Measurements from ENCODE around the gene EEF1AKMT3.

The EEF1AKMT3 gene

DNA sequence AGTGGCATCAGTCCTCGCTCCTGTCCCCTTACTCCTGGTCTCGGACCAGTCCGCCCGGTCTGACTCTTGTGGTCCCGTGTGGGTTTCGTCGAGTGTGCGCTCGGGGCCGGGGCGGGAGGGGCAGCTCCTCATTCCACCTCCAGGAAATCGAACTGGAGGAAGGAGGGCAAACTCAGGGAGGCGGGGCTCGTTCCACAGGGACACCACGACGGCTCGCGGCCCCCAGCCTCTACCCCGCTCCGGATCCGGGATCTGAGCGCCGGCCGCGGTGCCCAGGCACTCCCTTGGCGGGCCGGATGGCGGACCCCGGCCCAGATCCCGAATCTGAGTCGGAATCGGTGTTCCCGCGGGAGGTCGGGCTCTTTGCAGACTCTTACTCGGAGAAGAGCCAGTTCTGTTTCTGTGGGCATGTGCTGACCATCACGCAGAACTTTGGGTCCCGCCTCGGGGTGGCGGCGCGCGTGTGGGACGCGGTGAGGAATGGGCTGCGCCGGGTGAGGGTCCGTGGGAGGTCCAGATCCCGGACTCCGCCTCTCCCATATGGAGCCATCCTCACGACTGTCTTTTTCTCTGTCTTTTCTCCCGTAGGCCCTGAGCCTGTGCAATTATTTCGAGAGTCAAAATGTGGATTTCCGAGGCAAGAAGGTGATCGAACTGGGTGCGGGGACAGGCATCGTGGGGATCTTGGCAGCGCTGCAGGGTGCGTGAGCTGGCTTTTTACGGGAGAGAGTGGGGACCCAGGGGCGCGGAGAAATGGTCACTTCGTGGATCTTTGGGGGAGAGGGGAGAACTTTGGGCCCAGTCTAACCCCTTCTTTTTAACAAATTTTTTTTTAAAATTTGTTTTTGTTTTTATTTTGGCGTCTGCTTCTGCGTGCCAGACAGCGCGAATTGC lies at the start of gene EEF1AKMT3:
Gene EEF1AKMT3 (plus strand): TSS at position 186 of the 894 bp plus-strand sequence. CDS start 111 bp downstream, at position 297.
- FAIRE-seq: no peak

DNA sequence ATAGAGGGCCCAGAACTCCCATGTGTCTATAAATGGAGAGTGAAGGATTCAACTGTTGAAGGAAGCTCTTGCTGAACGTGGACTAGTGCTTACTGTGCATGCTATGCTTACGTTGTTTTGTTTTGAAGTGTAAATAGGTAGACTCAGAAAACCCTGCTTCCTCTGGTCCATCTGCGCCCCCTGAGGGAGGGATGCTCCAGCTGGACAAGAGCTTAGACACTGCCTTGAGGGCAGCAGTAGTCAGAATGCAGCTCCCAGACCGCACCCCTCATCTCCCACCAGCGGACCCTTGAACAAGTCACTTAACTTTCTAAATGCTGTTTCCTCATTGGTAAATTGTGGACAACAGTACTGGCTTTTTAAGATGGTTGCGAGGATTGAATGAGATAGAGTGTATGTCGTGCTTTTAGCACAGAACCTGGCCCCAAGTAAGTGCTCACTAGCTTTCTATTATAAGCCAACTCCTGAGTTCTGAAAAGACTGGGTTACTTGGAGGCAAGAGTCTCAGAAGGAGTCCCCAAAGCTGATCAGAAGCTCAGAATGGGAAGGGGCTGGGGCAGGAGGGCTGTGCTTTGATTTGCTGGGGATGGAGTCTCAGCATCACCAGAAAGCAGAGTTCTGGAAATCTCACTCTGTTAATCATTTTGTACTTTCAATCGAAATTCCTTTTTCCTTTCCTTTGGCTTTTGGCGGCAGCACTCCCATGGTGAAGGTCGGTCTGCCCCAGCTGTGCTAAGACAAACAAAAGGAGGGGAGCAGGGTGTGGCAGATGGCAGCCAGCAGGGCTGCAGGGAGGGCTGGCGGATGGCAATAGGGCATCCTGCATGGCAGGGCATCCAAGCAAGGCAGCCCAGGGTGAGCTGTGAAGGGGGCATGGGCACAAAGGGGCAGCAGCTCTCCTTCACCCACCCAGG lies 49.4 kb upstream of the EEF1AKMT3 start:
- FAIRE-seq: no peak

DNA sequence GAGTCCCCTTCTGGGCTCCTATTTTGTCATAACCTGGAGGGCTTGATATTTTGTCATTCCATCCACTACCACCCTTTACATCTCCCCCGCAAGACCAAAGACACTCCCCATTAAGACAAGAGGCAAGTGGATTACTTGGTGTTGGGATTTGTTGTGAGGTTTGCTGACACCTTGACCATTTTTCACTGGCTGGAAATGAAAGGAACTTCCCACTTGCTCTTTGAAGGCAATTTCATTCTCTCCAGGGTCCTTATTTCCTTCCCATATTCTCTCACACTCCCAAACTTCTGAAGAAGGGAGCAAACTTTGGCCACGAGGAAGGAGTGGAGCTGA lies 48.8 kb upstream of the EEF1AKMT3 start:
- FAIRE-seq: no peak

DNA sequence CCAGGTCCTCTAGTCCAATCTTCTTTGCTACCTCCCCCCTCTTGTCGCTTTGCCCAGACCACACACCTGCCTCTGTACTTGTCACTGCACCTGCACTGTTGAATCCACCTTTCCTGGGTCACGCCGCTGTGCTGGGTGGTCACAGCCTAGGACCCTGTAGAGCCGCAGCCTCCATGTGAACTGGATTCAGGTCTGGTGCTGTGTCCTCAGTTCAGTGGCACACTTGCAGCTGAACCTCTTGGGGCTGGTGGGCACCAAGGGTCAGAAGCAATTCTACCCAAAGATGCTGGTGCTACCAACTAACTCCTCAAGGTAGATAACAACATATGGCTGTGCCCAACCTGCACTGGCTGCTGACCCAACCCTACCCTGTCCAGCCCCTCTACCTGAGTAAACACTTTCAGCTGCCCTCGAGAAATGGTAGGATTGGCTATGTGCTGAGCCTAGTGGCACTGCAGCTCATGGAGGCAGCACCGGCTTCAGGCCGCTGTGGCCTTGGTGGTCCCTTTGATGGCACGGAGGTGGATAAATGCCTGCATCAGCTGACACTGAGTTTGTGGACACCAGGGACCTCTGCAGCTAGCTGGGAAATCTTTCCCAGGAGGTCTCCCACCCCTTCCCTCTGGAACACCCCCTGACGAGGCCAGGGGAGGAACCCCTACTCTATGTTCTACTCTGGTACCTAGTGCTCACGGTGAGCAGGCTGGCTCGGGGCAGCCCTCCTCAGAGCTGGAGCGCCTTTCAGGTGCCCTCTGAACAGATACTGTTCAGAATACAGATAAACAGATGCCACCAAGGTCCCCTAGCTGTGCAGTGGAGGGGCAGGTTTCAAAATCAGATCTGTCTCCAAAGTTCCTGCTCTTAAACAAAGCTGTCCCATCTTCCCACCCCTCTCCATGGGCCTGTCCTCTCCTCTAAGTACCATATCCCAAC lies 48.1 kb upstream of the EEF1AKMT3 start:
- FAIRE-seq: no peak

DNA sequence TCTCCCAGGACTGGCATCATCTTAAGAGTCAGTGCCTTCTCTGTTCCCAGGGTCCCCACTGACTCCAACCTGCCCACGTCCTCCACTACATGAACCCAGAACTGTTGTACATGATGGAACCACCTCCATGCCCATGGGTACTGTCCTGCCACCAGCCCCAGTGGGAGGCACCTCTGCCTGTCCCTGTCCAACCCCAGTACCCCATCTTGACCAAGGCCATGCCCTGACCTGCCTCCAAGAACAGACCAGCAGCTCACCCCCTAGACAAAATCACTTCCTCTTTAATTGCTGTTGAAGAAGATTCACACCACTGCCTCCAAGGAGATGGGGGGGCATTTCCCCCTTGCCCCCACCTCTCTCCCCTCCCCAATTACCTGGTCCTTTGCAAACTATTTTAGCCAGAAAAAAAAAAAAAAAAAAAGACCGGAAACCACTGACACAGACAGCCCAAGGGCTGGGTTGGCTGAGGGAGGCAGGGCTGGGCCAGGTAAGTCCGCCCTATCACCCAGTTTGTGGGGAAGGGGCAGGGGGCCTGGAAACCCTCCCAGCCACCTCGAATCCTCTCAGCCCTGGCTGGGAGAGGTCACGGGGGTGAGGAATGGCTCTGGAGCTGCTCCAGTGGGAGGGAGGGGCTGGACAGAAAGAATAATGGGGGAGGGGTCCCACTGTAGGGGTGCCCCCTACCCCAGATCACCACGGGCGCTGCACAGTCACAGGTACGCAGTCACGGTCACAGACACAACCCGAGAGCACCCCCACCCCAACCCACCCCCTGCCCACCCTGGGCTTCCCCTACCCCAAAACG lies 47.3 kb upstream of the EEF1AKMT3 start:
- no peak for FAIRE-seq

DNA sequence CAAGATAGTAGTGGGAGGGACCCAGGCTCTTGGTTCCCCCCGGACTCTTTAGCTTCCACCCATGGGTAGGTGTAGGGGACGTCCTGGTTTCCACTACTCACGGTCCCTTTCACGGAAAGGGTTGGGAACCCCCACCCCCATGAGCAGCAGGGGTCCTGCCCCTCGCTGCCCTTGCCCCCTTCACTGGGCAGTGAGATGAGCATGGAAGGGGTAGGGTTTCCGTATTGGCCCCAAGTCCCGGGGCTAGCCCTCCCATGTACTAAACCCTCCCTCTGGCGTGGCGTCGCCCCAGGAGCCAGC lies 46.6 kb upstream of the EEF1AKMT3 start:
- no peak for FAIRE-seq

DNA sequence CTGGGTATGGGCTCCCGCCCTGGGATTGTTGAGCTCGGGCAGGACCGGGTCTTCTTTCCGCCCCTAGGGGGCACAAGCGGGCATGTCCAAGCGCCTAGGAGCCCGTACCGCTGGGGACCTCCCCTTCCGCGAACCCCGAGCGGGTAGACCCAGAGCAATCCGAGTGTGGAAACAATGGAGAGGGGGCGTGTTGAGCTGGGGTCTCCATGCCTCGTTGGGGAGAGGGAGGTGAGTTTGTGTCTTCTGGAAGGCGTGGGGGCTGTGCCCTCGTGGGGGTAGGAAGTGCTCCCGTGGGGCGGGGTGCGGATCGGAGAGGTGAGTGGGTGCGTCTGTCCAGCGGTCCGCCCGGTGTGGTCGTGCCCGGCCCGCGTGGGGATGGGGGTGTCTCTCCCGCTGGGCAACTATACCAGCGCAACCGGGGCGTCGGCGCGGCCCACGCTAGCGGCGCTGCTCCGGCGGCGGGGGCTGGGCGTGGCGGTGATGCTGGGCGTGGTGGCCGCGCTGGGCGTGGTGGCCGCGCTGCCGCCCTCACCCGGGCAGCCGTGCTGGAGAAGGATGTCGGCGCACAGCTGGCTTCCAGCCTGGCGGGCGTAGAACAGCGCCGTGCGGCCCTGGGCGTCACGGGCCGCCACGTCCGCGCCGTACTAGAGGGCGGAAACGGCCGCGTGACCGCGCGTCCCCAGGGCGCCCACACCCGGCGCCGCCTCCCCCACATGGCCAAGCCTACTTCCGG lies 46.1 kb upstream of the EEF1AKMT3 start:
- no peak for FAIRE-seq

DNA sequence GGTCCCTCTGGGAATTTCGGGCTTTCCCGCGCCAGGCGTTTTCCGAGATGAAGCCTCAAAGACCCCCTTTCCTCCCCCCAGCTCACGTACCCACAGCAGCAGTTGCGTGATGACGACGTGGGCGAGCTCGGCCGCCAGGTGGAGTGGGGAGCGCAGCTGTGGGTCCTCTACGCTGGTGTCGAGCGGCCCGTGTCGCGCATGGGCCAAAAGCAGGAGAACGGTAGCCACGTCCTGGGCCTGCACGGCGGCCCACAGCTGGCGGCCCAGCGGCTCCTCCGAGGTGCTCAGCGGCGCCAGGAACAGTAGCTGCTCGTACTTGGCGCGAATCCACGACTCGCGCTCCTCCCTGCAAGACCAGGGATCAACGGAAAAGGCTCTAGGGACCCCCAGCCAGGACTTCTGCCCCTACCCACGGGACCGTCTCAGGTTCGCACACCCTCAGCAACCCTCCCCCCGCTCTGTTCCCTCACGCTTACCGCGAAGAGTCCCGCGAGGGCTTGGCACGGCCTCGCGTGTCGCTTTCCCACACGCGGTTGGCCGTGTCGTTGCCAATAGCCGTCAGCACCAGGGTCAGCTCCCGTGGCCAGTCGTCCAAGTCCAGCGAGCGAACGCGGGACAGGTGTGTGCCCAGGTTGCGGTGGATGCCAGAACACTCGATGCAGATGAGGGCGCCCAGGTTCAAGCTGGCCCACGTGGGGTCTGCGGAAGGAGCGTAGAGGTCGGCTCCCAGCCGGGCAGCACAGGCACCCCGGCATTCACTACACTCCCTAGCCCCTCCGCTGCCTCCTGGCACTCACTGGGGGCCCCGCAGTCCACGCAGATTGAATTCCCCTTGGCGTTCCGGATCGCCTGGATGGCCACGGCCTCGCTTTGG lies 45.3 kb upstream of the EEF1AKMT3 start:
- no peak for FAIRE-seq

DNA sequence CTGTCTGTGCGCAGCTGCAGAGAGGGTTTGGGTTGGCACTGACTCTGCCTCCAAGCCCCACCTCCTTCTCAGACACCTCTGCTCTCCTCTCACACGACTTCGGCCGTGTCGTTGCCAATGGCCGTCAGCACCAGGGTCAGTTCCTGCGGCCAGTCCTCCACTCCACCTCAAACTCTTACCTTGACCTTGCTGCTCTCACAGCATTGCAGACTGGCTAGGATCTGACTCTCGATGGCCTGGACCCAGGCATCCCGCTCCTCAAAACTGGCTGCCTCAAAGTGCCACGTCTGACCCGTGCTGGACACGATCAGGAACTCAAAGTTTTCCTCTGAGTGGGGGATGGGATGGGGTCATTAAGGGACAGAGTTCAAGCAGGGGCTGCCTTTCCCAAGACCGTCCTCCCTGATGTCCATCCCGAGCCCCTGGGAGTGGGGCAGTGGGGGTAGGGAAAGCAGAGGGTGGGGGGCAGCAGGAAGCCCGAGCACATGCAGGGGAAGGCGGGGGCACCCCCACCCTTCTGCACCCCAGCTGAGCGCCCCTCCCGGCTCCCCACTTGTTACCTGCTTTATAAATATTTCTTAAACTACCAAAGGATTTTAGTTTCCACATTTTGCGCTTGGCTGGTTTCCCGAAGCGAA lies 44.5 kb upstream of the EEF1AKMT3 start:
- FAIRE-seq: no peak

DNA sequence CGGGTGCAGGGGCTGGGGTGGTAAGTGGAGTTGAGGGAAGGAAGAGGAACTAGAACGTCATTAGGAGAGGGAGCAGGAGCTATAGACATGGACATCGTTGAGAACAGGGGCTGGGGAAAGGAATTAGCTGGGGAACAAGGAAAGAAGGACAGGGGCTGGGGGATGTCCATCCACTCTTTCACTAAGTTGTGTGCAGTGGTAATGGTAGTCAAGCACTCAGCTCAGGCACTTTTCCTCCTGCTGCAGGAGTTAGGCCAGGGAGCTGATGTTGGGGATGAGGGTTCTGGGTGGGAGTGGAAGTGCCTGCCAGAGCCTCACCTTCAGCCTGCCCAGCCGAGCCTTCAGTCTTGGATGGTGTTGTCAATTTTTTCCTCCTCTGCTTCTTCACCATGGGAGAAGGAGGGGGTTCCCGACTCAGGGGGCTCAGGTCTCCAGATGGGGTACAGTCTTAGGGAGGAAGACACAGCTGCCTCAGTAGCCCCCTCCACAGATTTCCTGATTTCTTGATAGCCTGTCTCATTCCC lies 43.0 kb upstream of the EEF1AKMT3 start:
- FAIRE-seq: no peak

DNA sequence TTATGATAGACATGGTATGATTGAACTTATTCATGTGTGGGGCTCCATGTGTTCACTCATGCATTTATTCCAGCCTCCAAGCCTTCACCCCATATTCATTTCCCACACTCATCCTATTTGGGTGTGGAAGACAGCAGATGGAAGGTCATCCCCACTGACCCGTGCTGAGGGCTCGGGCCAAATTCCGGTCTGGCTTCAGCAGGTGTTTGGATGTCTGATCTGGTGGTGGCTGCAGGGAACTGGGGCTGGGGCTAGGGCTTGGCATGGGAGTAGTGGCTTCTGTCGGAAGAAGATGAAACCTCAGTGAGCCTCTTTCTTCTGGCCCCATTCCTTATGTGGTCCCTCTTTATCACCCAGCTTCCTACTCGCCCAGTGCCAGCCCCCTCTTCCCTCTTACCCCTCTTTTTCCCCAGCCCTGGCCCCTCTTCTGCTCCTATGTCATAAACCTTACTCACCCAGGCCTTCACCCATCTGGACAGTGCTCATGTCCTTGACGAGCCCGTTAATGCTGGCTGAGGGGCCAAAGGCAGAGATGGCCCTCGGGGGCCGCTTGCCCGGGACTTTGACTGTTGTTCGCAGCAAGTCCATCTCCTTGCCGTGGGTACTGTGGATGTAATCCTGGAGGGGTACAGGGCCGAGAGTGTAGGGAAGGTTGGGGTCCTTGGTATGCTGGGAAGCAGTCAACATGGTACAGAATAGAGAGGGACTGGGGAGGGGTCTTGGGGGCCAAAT lies 41.9 kb upstream of the EEF1AKMT3 start:
- FAIRE-seq: no peak

DNA sequence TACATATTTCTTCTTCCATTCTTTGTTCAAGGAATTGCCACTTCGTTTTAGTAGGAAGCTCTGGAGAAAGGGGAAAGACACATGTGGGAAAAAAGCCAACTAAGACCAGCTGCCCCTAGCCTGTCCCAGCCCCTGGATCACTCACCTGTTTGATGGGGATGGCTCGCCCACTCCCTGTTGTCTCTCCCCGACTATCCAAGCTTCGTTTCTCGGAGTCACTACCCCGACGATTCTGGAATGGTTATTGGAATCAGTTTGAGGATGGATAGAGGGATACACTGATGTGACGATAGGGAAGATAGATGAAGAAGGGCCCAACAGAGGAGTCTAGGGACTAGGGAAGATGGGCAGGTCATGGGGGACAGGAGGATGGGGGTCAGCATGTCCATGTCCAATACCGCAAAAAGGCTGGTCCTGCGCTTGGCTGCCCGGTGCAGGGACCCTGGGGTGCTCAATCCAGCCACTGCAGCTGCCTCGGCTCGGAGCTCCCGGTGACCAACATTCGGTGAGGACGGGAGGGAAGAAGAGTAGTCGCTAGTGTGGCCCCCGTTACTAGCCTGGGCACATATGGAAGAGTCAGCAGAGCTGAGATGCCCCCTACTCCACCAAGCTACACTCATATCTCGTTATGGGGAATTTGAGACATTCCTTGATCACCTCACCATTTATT lies 40.9 kb upstream of the EEF1AKMT3 start:
- no peak for FAIRE-seq

DNA sequence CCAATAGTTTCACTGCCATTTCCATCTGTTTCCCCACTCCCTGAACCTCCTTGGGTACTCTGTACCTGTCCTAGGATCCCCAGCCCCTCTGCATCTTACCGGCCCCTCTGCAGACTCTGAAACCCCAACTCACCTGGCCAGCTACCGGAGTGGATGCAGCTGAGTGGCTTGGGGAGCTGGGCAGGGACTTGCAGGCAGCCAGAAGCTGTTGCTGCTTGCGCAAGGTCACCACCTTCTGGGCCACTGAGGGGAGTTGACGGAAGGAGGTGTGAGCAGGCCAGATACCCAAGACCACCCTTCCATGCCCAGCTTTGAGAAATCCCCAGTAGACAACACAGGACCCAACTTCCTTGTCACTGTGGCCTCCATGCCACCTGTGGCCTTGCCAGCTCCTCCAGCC lies 40.1 kb upstream of the EEF1AKMT3 start:
- no peak for FAIRE-seq

DNA sequence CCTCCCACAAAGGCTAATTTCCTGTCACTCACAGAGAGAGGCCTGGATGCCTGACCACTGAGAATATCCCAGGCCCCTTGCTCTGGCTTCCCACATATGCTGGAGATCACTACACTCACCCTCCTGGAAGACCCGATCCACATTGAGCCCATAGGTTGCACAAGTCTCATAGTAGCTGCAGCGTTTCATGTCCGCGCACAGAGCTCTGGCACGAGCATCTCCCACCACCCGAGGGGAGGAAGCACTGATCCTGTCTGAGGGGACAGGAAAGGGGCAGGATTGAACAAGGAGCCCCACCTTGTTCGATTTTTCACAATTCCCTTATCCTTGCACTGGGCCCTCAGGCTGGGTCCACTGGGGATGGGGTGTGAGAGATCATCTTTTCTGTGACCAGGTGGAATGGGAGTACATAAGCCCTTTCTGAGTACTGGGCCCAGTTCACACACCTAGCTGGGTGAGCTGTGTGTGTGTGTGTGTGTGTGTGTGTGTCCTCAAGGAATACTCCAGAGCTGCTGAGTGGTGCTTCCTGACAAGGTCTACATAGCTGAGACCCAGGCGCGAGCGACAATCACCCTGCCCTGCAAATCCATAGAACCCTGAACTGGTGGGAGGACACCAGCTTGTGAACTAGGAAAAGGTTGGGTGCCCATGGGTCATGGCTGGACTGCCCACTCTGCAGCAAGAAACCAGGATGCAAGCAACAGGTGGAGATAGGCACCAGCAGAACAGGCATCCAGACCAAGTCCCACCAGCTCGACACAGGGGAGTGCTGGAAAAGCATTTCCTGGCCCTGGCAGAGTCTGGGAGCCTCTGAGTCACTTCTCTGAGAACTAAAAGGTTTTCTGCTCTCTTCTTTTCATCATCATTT lies 39.5 kb upstream of the EEF1AKMT3 start:
- no peak for FAIRE-seq

DNA sequence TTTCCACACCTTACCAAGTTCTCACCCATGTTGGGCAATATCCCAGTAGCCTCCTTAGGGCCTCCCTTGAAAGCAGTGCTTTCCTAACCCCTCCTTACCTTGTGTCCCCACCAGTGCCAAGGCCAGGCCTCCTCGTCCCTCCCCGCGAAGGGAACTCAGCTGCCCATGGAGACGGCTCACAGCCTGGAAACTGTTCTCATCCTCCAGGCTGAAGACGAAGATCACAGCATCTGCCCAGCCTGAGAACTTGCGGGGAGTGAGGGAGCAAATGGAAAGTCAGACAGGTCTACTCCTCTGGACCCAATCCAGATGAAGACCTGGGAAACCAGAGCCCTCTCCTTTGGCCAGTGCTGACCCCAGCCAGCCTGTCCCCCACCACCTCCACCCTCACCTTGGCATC lies 38.5 kb upstream of the EEF1AKMT3 start:
- FAIRE-seq: no peak

DNA sequence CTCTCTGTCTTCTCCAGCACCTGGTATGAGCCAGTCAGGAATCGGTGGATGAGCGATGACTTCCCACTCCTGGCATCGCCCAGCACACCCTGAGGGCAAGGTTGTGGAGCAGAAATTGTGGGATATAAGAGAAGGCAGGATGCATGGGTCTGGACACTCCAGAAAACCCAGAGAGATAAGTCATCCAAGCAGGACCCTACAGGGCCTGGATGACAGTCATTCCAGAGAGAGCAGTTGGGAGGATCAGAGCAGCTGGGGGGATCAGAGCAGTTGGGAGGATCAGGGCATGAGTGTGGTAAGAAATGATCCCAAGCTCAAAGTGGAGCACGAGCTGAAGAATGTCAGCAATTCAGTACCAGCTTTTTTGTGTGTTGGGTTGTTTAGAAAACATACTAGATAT lies 37.8 kb upstream of the EEF1AKMT3 start:
- FAIRE-seq: no peak

DNA sequence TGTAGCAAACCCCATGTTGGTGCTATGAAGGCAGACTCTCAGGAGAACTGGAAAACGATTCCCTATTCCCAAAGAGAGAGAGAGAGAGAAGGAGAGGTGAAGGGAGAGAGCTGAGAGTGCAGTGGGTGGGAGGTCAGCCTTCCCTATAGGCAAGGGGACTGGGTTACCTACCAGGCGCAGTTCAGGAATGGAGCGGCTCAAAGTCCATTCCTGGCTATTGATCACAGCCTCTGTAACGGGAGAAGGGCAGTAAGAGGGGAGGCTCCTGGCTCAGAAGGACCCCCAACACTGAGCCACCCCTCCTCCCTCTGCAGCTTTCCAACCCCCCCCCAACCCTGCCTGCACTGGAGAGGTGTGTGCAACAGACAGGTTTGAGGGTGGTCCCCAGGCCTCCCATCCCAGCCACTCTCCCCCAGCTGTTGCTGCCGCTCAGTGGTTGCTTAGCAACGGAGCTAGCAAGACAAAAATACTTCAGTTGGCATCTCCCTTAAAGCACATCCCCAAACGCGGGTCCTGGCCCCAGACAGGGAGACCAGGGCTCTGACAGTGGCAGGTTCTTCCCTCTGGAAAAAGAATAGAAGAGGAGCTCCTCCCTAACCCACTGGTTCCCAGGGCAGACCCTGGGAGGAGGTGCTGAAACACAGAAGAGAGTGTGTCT lies 37.1 kb upstream of the EEF1AKMT3 start:
- FAIRE-seq: no peak

All from G401.6 (cell line).